Coronary artery (tissue), 2 donors: ENCODE results near the gene PITPNC1.

Experiments used
- DNase-seq: peaks from one replicate; pipeline ENCODE4 v3.0.0-alpha.2; 2017; ENCODE audit warnings: low spot score
- H3K27ac ChIP-seq, 2 donors: fragments of 200-600 bp; sonication (generic); one replicate each; pipeline ENCODE4 v1.5.1; 2016 to 2019
- H3K4me3 ChIP-seq: fragments of 200-600 bp; sonication (generic); 2 replicates; pipeline ENCODE4 v1.5.1; 2016; ENCODE audit warnings: mild to moderate bottlenecking, moderate library complexity
- TF ChIP-seq, protein P1 (sequence below): fragments of 200-600 bp; sonication (generic); IDR thresholded peaks from one replicate; pipeline ENCODE4 v1.5.1; 2019; ENCODE audit warnings: antibody characterized with exemption

The PITPNC1 gene

DNA sequence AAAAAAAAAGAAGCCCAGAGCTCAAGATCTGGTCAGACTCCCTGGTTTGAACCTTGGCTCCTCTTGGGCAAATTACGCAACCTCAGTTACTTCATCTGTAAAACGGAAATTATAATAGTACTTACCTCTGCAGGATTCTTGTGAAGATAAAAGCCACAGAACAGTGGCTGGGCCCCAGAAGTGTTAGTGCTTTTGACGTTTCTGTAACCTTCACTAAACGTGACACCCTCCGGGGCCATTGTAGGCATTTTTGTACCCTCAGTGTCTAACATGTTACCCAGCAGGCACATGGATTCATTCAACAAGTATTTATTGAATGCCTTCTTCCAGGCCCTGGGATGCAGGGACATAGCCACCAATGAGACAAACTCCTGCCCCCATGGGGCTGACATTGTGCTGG, 58.0 kb downstream of the PITPNC1 start:
- no peak for DNase-seq
- no peak overlapping the region for H3K4me3 ChIP-seq
- peak overlapping the region in 1 of 2 donors; percentile 1 for H3K27ac ChIP-seq
- TF ChIP-seq, protein P1, sequence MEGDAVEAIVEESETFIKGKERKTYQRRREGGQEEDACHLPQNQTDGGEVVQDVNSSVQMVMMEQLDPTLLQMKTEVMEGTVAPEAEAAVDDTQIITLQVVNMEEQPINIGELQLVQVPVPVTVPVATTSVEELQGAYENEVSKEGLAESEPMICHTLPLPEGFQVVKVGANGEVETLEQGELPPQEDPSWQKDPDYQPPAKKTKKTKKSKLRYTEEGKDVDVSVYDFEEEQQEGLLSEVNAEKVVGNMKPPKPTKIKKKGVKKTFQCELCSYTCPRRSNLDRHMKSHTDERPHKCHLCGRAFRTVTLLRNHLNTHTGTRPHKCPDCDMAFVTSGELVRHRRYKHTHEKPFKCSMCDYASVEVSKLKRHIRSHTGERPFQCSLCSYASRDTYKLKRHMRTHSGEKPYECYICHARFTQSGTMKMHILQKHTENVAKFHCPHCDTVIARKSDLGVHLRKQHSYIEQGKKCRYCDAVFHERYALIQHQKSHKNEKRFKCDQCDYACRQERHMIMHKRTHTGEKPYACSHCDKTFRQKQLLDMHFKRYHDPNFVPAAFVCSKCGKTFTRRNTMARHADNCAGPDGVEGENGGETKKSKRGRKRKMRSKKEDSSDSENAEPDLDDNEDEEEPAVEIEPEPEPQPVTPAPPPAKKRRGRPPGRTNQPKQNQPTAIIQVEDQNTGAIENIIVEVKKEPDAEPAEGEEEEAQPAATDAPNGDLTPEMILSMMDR, result no peak

DNA sequence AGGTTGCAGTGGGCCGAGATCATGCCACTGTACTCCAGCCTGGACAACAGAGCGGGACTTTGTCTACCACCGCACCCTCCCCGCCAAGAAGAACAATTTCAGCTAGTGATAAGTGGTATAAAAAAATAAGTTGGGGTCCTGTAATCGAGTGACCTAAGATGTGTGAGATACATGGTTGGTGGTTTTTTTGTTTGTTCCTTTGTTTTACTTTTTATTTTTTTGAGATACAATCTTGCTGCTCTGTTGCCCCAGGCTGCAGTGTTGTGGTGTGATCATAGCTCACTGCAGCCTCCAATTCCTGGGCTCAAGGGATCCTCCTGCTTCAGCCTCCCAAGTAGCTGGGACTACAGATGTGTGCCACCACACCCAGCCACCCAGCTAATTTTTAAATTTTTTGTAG, 58.7 kb downstream of the PITPNC1 start:
- no peak for DNase-seq
- Histone ChIP-seq H3K27ac (peak overlapping the region in 1 of 2 donors; percentile 1), H3K4me3 (no peak overlapping the region)
- TF ChIP-seq, protein P1, result no peak

DNA sequence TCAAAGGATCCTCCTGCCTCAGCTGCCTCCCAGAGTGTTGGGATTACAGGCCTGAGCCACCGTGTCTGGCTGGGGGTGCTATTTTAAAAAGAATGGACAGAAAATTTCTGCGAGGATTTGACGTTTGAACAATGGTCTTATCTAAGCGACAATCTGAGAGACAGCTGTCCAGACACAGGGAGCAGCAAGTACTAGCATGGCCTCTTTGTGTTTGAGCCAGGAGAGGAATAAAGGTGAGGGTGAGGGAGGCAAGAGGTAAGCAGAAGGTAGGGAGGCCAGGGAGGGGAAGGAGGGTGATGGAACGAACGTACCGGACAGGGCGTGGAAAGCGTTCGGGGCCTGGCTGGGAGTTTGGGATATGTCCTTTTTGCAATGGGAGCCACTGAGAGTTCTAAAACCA, 59.2 kb downstream of the PITPNC1 start:
- TF ChIP-seq, protein P1, result no peak
- Histone ChIP-seq H3K4me3 (no peak overlapping the region), H3K27ac (no peak overlapping the region)
- DNase-seq, result no peak

DNA sequence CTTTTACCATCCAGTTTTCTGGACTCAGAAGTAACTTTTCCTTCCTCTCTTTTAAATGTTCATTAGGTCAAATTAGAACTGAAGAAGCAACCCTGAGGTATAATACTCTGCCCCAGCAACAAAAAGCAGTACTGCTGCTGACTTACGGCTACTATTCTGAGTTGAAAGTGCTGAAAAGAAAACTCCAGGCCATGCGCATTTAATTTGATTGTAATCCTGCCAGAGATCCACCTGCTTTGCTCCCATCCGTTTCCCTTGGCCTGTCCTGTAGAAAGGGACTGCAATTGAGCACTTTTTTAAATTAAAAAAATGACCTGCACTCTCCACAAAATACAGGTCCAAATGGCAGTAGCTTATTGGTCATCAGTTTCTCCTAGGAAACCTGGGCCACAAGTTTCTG, 61.6 kb downstream of the PITPNC1 start:
- DNase-seq, result no peak
- TF ChIP-seq, protein P1, result no peak
- no peak overlapping the region for H3K27ac ChIP-seq
- no peak overlapping the region for H3K4me3 ChIP-seq

DNA sequence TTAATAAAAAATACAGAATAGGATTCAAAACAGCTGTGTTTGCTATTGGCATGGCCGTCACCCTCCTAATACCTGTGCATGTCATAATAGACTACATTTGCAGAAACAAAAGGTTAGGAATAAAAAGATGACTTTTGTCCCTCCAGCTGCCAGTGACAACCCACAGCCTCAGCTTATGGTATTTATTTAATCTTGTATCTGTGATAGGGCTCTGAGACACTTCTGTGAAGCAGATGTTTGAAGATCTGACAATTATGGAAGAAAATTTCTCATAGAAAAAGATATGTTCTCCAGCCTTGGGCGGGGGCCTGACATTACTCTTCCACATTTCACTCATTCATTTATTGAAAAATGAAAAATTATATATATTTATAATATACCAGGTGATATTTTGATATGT, 62.2 kb downstream of the PITPNC1 start:
- TF ChIP-seq, protein P1, result no peak
- no peak for DNase-seq
- no peak overlapping the region for H3K4me3 ChIP-seq
- H3K27ac ChIP-seq, result no peak overlapping the region

DNA sequence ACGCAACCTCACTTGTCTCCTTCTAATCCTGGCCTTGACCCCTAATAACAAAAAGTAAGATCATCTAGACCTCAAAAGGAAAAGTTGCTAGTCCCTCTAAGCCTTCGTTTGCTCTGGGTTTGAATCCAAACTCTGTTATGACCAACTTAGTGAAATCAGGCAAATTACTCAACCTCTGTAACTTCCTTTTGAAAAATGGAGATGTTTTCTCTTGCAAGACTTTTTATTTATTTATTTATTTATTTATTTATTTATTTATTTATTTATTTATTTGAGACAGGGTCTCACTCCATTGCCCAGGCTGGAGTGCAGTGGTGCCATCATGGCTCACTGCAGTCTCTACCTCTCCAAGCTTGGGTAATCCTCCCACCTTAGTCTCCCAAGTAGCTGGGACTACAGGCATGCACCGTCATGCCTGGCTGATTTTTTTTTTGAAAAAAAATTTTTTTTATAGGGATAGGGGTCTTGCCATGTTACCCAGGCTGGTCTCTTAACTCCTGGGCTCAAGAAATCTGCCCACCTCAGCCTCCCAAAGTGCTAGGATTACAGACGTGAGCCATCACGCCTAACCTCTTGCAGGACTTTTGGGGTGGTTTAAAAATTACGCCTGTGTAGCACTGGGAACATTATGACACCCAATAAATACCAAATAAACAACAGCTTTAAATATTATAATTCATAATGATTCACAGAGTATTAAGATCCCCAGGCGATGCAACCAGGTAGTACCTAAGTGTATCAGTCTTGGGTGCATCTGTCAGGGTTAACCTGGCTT, 63.4 kb downstream of the PITPNC1 start:
- DNase-seq, result no peak
- no peak overlapping the region for H3K4me3 ChIP-seq
- peak overlapping the region in 1 of 2 donors; percentile 33 for H3K27ac ChIP-seq
- TF ChIP-seq, protein P1, result no peak
